Stimulated activated CD4-positive, alpha-beta T cell treated with anti-CD3 and anti-CD28 coated beads, Interleukin-15, amount 100 ng/mL, for 24 hours (primary cell): ENCODE data around the gene PKD2.
"Not testable (repeated sequence)": the region's sequence is repeated elsewhere in the genome, so short reads cannot be mapped to it uniquely, and the experiment has no call there.

Source experiments
- DNase-seq: peaks from one replicate; pipeline ENCODE4 v3.0.0-alpha.2; 2020

Gene PKD2

GRCh38 chr4:87989765-87990164 lies 17.7 kb upstream of the PKD2 start:
- DNase-seq, result no peak

- no peak for DNase-seq
Measured at GRCh38 chr4:87995435-87995834, 12.0 kb upstream of the PKD2 start.

- not testable (repeated sequence) for DNase-seq
Measured at GRCh38 chr4:87999191-87999691, 8.2 kb upstream of the PKD2 start.

GRCh38 chr4:88001871-88002270 lies 5.6 kb upstream of the PKD2 start:
- DNase-seq, result no peak

GRCh38 chr4:88002786-88003185 lies 4.6 kb upstream of the PKD2 start:
- DNase-seq, result no peak

GRCh38 chr4:88003261-88003660 lies 4.2 kb upstream of the PKD2 start:
- DNase-seq, result no peak

GRCh38 chr4:88005076-88005475 lies 2.4 kb upstream of the PKD2 start:
- no peak for DNase-seq

- no peak for DNase-seq
Measured at GRCh38 chr4:88005946-88006345, 1.5 kb upstream of the PKD2 start.

GRCh38 chr4:88006956-88007303 lies 505 bp upstream of the PKD2 start:
- no peak for DNase-seq

GRCh38 chr4:88008122-88008742 lies 797 bp downstream of the PKD2 start:
- peak; percentile 52 for DNase-seq

GRCh38 chr4:88008743-88009171 lies 1.3 kb downstream of the PKD2 start:
- peak; percentile 20 for DNase-seq

- no peak for DNase-seq
Measured at GRCh38 chr4:88009871-88010270, 2.4 kb downstream of the PKD2 start.

GRCh38 chr4:88010966-88011365 lies 3.5 kb downstream of the PKD2 start:
- DNase-seq, result no peak

- no peak for DNase-seq
Measured at GRCh38 chr4:88012647-88013046, 5.2 kb downstream of the PKD2 start.

- DNase-seq, result no peak
Measured at GRCh38 chr4:88014386-88014905, 7.0 kb downstream of the PKD2 start.

GRCh38 chr4:88015659-88016295 lies 8.3 kb downstream of the PKD2 start:
- no peak for DNase-seq

GRCh38 chr4:88017516-88018297 lies 10.3 kb downstream of the PKD2 start:
- no peak for DNase-seq

GRCh38 chr4:88018466-88018865 lies 11.0 kb downstream of the PKD2 start:
- DNase-seq, result no peak

GRCh38 chr4:88021824-88022223 lies 14.4 kb downstream of the PKD2 start:
- DNase-seq, result no peak

GRCh38 chr4:88022289-88022688 lies 14.9 kb downstream of the PKD2 start:
- no peak for DNase-seq

- DNase-seq, result not testable (repeated sequence)
Measured at GRCh38 chr4:88025868-88026661, 18.6 kb downstream of the PKD2 start.
